OCI-M1 (cell line): ENCODE measurements around the gene C10orf71.

Experiments
- DNase-seq: peaks from one replicate; lab custom pipeline; 2025; lab: John Stamatoyannopoulos, UW

C10orf71 gene

DNA sequence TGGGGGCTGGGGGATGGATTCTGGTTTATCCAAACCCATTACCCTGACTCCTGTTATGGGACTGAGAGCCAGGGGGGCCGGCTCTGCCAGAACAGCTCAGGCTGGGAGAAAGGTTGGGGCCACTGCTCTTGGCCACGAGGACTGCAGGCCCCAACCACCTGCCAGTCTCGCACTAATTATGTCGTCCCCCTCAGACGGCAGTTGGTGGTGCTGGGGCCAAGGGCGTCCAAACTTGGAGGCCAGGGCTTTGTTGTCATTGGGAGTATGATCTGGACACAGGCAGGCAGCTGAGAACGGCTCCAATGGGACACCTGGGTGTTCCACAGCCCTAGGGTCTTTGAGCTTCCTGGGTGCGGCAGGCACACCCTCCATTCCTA is 62.2 kb downstream of the C10orf71 start:
- no peak for DNase-seq

- DNase-seq = no peak
These were observed 63.0 kb downstream of the C10orf71 start for GRCh38 chr10:49361735-49362568.

DNA sequence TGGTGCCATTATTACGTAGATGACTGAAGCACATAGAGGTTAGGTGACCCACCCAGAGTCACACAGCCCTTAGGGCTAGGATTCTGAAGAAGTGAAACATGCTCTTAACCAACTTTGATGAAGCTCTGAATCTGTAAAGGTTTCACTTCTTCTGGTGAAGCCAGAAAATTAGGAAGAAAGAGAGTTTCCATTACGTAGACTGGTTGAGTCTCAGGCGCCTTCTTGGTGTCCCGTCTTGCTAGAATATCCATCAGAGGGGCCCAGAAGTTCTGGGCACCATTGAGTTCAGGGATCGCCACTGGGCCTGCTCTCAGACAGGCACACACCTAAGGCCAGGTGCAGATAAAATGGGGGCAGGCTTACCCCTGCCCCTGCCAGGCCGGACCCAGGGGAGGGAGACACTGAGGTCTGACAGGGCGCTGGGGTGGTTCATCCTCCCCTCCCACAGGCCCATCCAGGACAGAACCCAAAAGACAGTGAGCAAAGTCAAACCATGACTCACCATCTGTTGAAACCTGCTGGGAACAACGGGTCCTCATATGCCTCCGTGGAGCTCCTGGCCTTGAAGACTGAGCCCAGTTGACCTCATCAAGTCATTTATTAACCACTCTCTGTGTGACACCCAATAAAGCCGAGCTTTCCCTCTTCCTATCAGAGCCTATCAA is 63.8 kb downstream of the C10orf71 start:
- DNase-seq = no peak

DNA sequence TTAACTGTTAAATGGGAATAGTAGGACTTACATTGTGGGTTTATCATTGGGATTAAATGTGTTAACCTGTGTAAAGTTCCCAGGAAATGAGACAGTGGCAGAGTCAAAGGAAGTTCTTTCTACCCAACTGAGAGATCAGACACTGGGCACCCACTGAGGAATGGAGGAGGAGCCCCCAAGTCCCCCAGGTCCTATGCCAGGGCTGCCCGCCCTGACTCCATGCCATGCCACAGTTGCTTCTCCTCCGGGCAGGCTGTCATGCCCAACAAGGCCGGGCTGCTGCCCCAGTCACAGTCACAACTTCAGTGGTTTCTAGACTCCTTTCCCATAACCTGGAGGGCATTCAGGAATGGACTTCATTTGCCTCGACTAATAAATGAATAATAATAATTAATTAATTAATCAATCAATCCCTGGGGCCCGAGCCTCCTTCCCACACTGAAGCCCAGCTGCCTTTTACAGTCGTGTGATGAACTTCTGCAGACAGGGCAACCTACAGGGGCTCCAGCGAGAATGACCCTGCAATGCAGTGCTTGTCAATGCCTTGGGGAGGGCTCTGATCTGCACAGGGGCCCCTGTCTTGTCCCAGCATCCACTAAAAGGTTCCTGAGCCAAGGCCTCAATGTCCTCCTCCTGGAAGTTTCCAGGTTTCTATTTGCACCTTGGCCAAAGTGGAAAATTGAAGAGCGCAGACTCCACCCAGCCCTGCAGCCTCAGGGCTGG is 64.5 kb downstream of the C10orf71 start:
- DNase-seq = no peak

DNA sequence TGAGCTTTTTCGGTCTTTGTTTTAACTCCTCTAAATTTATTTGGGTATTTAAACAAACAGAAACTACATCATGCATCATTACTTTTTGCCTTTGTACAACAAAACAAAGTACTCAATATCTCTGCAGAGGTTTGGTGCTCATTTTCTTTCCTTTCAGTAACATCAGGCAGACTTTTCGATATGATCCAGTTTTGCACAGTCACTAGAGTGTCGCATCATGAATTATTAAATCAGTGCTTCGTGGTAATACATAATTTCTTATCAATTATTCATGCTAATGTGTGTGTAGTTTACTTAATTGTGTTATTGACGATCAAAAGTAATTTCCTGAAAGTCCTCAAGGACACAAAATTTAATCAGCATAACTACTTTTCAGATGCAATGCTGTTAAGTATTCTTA is 65.1 kb downstream of the C10orf71 start:
- no peak for DNase-seq

- no peak for DNase-seq
These were observed 65.8 kb downstream of the C10orf71 start for GRCh38 chr10:49364747-49365146.

DNA sequence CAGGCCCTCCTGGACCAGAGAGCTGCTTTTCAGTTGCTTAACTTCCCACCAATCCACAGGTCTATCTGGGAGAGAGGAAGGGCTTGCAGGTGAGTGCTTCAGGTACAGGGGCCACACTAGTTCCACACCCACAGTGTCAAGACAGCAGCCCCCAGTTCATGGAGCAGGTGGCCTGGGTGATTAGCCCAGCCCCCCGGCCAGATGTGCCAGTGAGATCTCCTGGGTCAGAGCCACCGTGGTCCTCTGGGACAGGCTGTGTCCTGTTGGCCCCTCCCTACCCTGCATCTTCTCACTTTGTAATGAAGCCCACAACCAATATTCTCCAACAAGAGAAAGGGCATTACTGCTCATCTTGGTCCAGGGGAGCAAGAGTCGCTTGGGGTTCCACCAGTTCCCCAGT is 66.3 kb downstream of the C10orf71 start:
- DNase-seq = no peak

GRCh38 chr10:49365675-49366415 is 66.9 kb downstream of the C10orf71 start:
- no peak for DNase-seq

DNA sequence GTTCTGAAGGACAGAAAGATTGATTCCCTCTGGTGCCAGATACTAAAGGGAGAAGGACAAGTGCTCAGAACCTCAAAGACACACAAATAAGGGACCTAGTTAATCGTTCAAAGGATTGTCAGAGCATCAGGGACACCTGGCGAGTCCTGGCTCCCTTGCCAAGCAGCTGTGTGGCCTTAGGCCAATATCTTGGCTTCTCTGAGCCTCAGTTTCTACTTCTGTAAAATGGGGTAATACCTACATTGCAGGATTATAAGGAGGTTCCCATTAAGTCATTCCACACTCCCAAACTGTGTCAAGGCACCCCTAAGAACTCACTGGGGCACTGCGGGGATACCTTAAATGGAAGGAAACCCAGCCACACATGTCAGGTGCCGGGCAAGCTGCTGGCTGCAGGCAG is 67.5 kb downstream of the C10orf71 start:
- no peak for DNase-seq

DNA sequence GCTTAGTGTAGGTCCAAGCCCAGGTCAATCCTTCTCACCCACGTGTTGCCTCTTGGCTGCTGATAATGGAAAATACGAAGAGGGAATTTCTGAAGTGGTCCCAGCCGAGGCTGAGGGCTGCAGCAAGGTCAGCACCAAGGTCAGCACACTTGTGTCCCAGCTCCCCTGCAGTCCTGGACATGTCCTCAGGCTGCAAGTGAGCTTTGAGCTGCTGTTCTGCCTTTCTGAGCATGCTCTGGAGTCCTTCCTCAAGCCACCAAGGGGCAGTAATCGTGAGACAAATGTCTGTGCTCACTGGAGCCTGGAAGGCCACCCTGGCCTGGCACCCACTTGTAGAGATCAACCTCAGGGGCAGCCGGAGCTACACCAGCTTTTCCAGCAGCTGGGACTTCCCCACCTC is 68.6 kb downstream of the C10orf71 start:
- peak; percentile 2 for DNase-seq

DNA sequence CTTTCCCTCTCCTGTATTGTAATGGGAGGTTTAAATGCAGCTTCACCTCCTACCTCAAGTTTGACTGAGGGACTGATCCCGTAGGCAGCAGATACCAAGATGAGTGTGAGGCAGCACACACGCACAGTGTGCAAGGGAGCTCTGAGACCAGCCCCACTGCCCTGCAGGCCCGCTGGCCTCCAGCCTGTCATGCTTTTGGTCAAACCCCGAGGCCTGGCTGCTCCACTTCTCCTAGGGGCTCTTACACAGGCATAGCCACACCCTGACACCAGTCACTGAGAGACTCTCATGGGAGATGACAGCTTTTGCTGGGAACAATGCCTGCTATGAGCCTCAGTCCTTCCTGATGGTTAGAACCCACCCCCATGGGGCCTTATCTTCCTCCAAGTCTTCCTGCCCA is 69.3 kb downstream of the C10orf71 start:
- DNase-seq = no peak

DNA sequence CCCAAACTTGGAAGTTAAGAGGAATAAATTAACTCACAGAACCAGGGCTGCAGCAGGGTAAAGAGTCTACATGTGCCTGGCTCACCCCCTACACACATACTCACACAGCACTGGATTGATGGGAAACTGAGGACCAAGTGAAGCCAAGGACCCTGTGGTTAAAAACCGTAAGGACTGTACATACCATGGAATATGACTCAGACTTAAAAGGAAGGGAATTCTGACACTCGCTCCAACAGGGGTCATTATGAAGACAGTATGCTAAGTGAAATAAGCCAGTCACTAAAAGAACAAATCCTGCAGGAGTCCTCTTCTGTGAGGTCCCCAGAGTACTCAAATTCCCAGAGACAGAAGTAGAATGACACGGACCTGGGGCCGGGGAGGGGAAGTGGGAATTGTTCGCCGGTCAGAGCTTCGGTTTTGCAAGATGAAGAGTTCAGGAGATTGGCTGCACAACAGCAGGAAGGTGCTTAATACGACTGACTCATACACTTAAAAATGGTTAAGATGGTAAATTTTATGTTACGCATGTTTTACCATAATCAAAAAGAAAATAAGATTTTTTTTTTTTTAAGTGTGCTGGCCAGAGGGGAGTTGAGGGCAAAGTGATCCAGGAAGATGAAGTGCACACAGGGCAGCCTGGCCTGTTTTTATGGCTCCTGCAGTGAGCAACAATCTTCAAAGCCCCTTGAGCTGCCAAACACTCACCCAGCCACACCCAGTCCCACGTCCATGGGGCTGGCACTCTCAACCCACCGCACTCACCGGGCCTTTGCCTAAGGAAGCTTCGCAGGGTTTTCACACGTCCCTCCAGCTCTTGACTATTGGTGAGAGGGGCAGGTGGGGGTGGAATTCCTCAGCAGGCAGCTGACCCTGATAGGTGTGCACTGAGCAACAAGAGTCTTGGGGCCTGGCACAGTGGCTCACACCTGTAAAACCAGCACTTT is 70.5 kb downstream of the C10orf71 start:
- no peak for DNase-seq

GRCh38 chr10:49370326-49371100 is 71.5 kb downstream of the C10orf71 start:
- no peak for DNase-seq

- DNase-seq = no peak
These were observed 73.0 kb downstream of the C10orf71 start for GRCh38 chr10:49371967-49372366.

DNA sequence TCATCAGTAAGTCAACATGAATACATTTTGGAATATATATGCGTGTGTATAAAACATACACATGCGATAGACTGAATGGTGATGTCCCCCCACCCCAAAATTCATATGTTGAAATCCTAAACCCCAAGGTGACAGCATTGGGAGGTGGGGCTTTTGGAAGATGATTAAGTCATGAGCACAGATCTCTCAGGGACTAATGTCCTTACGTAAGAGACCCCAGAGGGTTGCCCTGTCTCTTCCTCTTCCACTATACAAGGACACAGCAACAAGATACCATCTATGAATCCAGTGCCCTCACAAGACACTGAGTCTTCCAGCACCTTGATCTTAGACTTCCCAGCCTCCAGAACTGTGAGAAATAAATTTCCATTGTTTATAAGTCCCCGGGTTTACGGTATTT is 74.4 kb downstream of the C10orf71 start:
- no peak for DNase-seq

GRCh38 chr10:49374740-49375139 is 75.8 kb downstream of the C10orf71 start:
- no peak for DNase-seq

GRCh38 chr10:49375611-49376010 is 76.6 kb downstream of the C10orf71 start:
- no peak for DNase-seq
